Endothelial cell of umbilical vein (primary cell): ENCODE results near the gene LGI4.

ENCODE experiments used
- CTCF ChIP-seq, 2 donors: IDR thresholded peaks; 1 replicate in 1 of 2; 2 replicates in 1 of 2; pipeline ENCODE4 v1.5.1; 2011; ENCODE audit warnings: low read length in 2 of 2, mild to moderate bottlenecking in 2 of 2, moderate library complexity in 2 of 2, control low read depth in 1 of 2, inconsistent platforms in 1 of 2, low read depth in 1 of 2; ENCODE audit not compliant: insufficient read depth in 1 of 2; ENCODE audit errors: extremely low read depth in 1 of 2
- EZH2 ChIP-seq: IDR thresholded peaks from 2 replicates; pipeline ENCODE4 v1.6.1; 2012; ENCODE audit warnings: borderline replicate concordance, low read depth, mild to moderate bottlenecking, moderate library complexity, low read length, inconsistent platforms; ENCODE audit not compliant: severe bottlenecking
- MYC ChIP-seq: IDR thresholded peaks from one replicate; pipeline ENCODE4 v1.6.1; 2011; ENCODE audit warnings: mild to moderate bottlenecking, low read depth, low read length
- POLR2A ChIP-seq: IDR thresholded peaks from 2 replicates; pipeline ENCODE4 v1.6.1; 2012; ENCODE audit warnings: low read depth, mild to moderate bottlenecking, control low read depth, low read length
- POLR2AphosphoS5 ChIP-seq: IDR thresholded peaks from 2 replicates; pipeline ENCODE4 v1.6.1; 2012; ENCODE audit warnings: low read depth, mild to moderate bottlenecking, control low read depth, low read length, moderate library complexity; ENCODE audit not compliant: insufficient read depth

GRCh38 chr19:35155441-35155840 lies 20.6 kb upstream of the LGI4 start:
- TF ChIP-seq POLR2A (no peak), EZH2 (no peak), CTCF (IDR thresholded peaks at IDR 0.05; ENCODE audit: extremely low read depth in 1 of 2, insufficient read depth in 1 of 2, low read depth in 1 of 2, low read length in 2 of 2) (no peak), POLR2AphosphoS5 (no peak), MYC (no peak)
